B cell (primary cell): ENCODE data around the gene ZNF3. TPM values are rescaled to one million over a fixed set of nuclear protein-coding genes. Genes with fewer than 3 reads are reported as not detected.

Source experiments
- ATAC-seq: fragments of 200-7000 bp; cut with Tn5 transposase; one replicate; pipeline ENCODE4 v1.10.0; 2021; ENCODE audit warnings: low read depth, mild to moderate bottlenecking, moderate number of reproducible peaks, moderate library complexity
- CTCF ChIA-PET: fragments of 350-600 bp; sonication (Branson Sonifier 250); formaldehyde crosslinking; loops from one replicate; lab custom pipeline; 2021; ENCODE audit warnings: antibody characterized with exemption, inconsistent platforms; lab: Charles Lee
- POLR2A ChIA-PET: fragments of 350-600 bp; sonication (Branson Sonifier 250); formaldehyde crosslinking; loops from one replicate; lab custom pipeline; 2021; ENCODE audit warnings: antibody characterized with exemption; lab: Charles Lee
- DNase-seq: peaks from one replicate; pipeline ENCODE4 v3.0.0; 2013
- H2AFZ ChIP-seq: 2 replicates; pipeline ENCODE4 v1.6.1; 2012; ENCODE audit warnings: mild to moderate bottlenecking, low read depth, low read length; ENCODE audit not compliant: insufficient read depth, poor library complexity, severe bottlenecking
- H3K27ac ChIP-seq, 2 donors: 1 replicate in 1 of 2; 2 replicates in 1 of 2; pipeline ENCODE4 v1.5.1; 2012 to 2013; ENCODE audit warnings: low read length in 2 of 2, mild to moderate bottlenecking in 2 of 2, moderate library complexity in 1 of 2
- H3K27me3 ChIP-seq, 4 experiments: fragments of 200-600 bp in 1 of 4; sonication (generic) in 1 of 4; replicated peaks in 1 of 4; 1 replicate in 2 of 4; 2 replicates in 2 of 4; pipeline versions ENCODE4 v1.6.1 to v1.7.0; 2013 to 2016; ENCODE audit warnings: low read length in 3 of 4, mild to moderate bottlenecking in 2 of 4, mixed read lengths in 1 of 4, moderate library complexity in 1 of 4; ENCODE audit not compliant: insufficient read depth in 4 of 4, control insufficient read depth in 3 of 4; ENCODE audit errors: control extremely low read depth in 1 of 4
- H3K36me3 ChIP-seq, 2 experiments: replicated peaks in 1 of 2; 1 replicate in 1 of 2; 2 replicates in 1 of 2; pipeline versions ENCODE4 v1.6.1 to v1.7.1; 2013; ENCODE audit warnings: low read length in 1 of 2; ENCODE audit not compliant: insufficient read depth in 2 of 2, control insufficient read depth in 1 of 2; ENCODE audit errors: control extremely low read depth in 1 of 2, extremely low read depth in 1 of 2
- H3K4me1 ChIP-seq, 2 donors: fragments of 200-600 bp in 1 of 2; sonication (generic) in 1 of 2; 1 replicate in 1 of 2; 2 replicates in 1 of 2; pipeline versions ENCODE4 v1.5.1 to v1.6.1; 2013 to 2017; ENCODE audit warnings: low read length in 2 of 2; ENCODE audit not compliant: control insufficient read depth in 2 of 2, insufficient read depth in 2 of 2
- H3K4me2 ChIP-seq: replicated peaks from 2 replicates; pipeline ENCODE3; 2012; ENCODE audit warnings: mild to moderate bottlenecking, low read depth, low read length; ENCODE audit not compliant: poor library complexity, severe bottlenecking
- H3K4me3 ChIP-seq, 5 experiments: fragments of 200-600 bp in 1 of 5; sonication (generic) in 1 of 5; 1 replicate in 3 of 5; 2 replicates in 2 of 5; pipeline versions ENCODE4 v1.5.1 to v1.7.0; 2011 to 2016; ENCODE audit warnings: low read length in 4 of 5, mild to moderate bottlenecking in 4 of 5, low read depth in 2 of 5, control low read depth in 1 of 5, moderate library complexity in 1 of 5; ENCODE audit not compliant: insufficient read depth in 1 of 5; ENCODE audit errors: control extremely low read depth in 1 of 5, extremely low read depth in 1 of 5
- H3K79me2 ChIP-seq: fragments of 200-600 bp; sonication (generic); one replicate; pipeline ENCODE4 v1.6.0; 2016; ENCODE audit warnings: low read length; ENCODE audit not compliant: control insufficient read depth, insufficient read depth
- H3K9ac ChIP-seq: fragments of 200-600 bp; sonication (generic); 2 replicates; pipeline ENCODE4 v1.6.1; 2017; ENCODE audit warnings: mild to moderate bottlenecking, low read length, moderate library complexity
- H3K9me3 ChIP-seq, 3 donors: one replicate each; pipeline versions ENCODE4 v1.6.1 to v1.7.1; 2013; ENCODE audit warnings: low read length in 2 of 3; ENCODE audit not compliant: control insufficient read depth in 2 of 3, insufficient read depth in 1 of 3; ENCODE audit errors: control extremely low read depth in 1 of 3
- H4K20me1 ChIP-seq: 2 replicates; pipeline ENCODE4 v1.6.0; 2012; ENCODE audit warnings: mild to moderate bottlenecking, low read length; ENCODE audit not compliant: insufficient read depth, control insufficient read depth, poor library complexity, severe bottlenecking
- H3K27ac Mint-ChIP-seq: one replicate; pipeline ENCODE4 v1.8.0; 2021; ENCODE audit warnings: mixed read lengths
- H3K27me3 Mint-ChIP-seq: one replicate; pipeline ENCODE4 v1.8.0; 2021; ENCODE audit warnings: mixed read lengths
- H3K4me1 Mint-ChIP-seq: one replicate; pipeline ENCODE4 v1.8.0; 2021; ENCODE audit warnings: mixed read lengths
- H3K4me3 Mint-ChIP-seq: one replicate; pipeline ENCODE4 v1.8.0; 2021; ENCODE audit warnings: mixed read lengths
- H3K9me3 Mint-ChIP-seq: one replicate; pipeline ENCODE4 v1.8.0; 2022; ENCODE audit warnings: mixed read lengths; ENCODE audit not compliant: insufficient read depth
- CTCF ChIP-seq: fragments of 200-600 bp; IDR thresholded peaks from one replicate; pipeline ENCODE4 v1.8.0; 2022; ENCODE audit warnings: antibody characterized with exemption, mild to moderate bottlenecking
- EZH2 ChIP-seq: IDR thresholded peaks from 2 replicates; pipeline ENCODE4 v1.6.1; 2012; ENCODE audit warnings: borderline replicate concordance, low read depth, mild to moderate bottlenecking, moderate library complexity, low read length; ENCODE audit not compliant: insufficient read depth, poor library complexity, severe bottlenecking
- WGBS: methylation state at CpG from one replicate; pipeline ENCODE4 v1.1.5; 2013; ENCODE audit warnings: missing lambda C conversion rate; ENCODE audit not compliant: insufficient coverage; 5-methylcytosine and 5-hydroxymethylcytosine counted together
- intact Hi-C: fragments of 100-400 bp; cut with micrococcal nuclease; formaldehyde crosslinking; loops from one replicate; pipeline ENCODE4 v1.10.0; 2022
- polyA plus RNA-seq: library from polyadenylated mRNA; depleted of rRNA; stranded (reverse); fragments of >200 nt; gene quantifications from 2 replicates; pipeline ENCODE4 v1.2.3, GENCODE V29; 2012
- total RNA-seq, 2 donors: library from RNA; stranded (reverse); fragments of 120-200 nt in 1 of 2; gene quantifications; 1 replicate in 1 of 2; 2 replicates in 1 of 2; pipeline versions ENCODE4 v1.2.3 to v1.2.4, GENCODE V29; 2013 to 2022

Gene ZNF3
- total and polyA plus RNA-seq, 2 donors (not counting 1 experiment from before 2014, with no cell fraction given) = 19.2 to 44.8 TPM

DNA sequence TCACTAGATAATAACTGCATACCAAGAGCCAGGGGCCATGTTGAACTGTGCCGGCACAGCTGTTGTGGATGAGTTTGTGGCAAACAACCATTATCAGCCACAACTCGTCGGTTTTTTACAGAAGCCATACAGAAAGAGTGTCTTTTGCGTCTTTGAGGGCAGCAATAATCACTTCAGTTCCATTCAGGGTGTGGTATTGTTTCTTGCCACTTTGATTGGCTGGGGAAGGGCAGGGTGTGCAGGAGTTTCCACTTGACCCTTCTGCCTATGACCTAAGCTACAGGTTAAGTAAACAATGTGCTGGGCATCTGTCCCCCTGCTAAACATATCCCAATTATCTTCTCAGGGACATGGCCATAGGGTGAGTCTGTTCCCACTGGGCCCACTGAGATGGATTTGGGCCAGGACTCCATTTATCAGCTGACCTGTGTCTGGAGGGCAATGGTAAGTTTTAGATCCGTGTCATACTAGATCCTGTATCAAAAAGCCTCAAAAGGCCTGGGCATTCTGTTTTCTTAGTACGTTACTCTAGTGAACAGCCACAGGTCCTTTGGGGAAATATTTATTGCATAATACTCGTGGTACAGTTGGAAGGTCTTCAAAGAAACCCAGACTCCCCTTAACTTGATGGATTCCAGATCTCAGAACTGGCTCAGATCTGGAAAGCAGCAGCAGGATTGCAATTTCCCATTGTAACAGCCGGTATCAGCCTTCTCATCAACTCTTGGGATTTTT lies 15.9 kb downstream of the ZNF3 start:
- Mint-ChIP-seq H3K27ac (no peak overlapping the region), H3K4me3 (no peak overlapping the region), H3K9me3 (no peaks in the 10 kb centered on the region), H3K27me3 (no peaks in the 10 kb centered on the region), H3K4me1 (no peaks in the 10 kb centered on the region)
- CTCF ChIA-PET = no interaction called here
- intact Hi-C loops = no loop called here
- no peak overlapping the region for H3K9ac ChIP-seq
- H4K20me1 ChIP-seq = no peaks in the 10 kb centered on the region
- H3K27ac ChIP-seq = no peak overlapping the region
- TF ChIP-seq CTCF = no peak
- H3K4me1 ChIP-seq = no peaks in the 10 kb centered on the region
- peaks cover 2 to 17% of the 10 kb centered on the region in 2 experiments for H3K36me3 ChIP-seq
- H2AFZ ChIP-seq = no peak overlapping the region
- no peak overlapping the region for H3K4me3 ChIP-seq
- peaks cover 0 to 17% (median 7%) of the 10 kb centered on the region in 3 donors for H3K9me3 ChIP-seq
- WGBS = 96% methylated on average over 5 of the region's 8 CpGs
- no peaks in the 10 kb centered on the region for H3K79me2 ChIP-seq
- POLR2A ChIA-PET = interaction anchor here (0.6 kb wide), 1 partner anchor 40 kb away, joined by 7 read pairs; no protein-coding TSS in a partner anchor
- ATAC-seq (no peak), DNase-seq (no peak)
- no peaks in the 10 kb centered on the region for H3K27me3 ChIP-seq
- H3K4me2 ChIP-seq = no peak overlapping the region

- Histone ChIP-seq H3K27ac (no peak overlapping the region), H3K4me3 (no peak overlapping the region), H3K36me3 (peaks cover 0 to 8% of the 10 kb centered on the region in 2 experiments), H3K9ac (no peak overlapping the region), H3K4me1 (peaks cover 0 to 6% of the 10 kb centered on the region in 2 donors), H3K9me3 (peaks cover 0 to 2% (median 0%) of the 10 kb centered on the region in 3 donors), H3K4me2 (no peak overlapping the region), H3K79me2 (no peaks in the 10 kb centered on the region), H4K20me1 (no peaks in the 10 kb centered on the region), H2AFZ (no peak overlapping the region), H3K27me3 (no peaks in the 10 kb centered on the region)
- intact Hi-C loops = no loop called here
- DNase-seq (no peak), ATAC-seq (no peak)
- peaks cover 1% of the 10 kb centered on the region for H3K4me1 Mint-ChIP-seq
- no peaks in the 10 kb centered on the region for H3K9me3 Mint-ChIP-seq
- no peaks in the 10 kb centered on the region for H3K27me3 Mint-ChIP-seq
- ChIA-PET CTCF (interaction anchor here (0.6 to 1.3 kb wide), 2 partner anchors 35 to 70 kb away, joined by 3 read pairs; no protein-coding TSS in a partner anchor), POLR2A (interaction anchor here (0.6 kb wide), 1 partner anchor 11 kb away, joined by 7 read pairs; no protein-coding TSS in a partner anchor)
- no peak overlapping the region for H3K27ac Mint-ChIP-seq
- no peak overlapping the region for H3K4me3 Mint-ChIP-seq
- TF ChIP-seq EZH2 (no peak), CTCF (no peak)
- 95% methylated on average over 4 of the region's 9 CpGs for WGBS
These were observed 17.4 kb downstream of the ZNF3 start for GRCh38 chr7:100064162-100064561.
